Brain microvascular endothelial cell (primary cell): Measurements from ENCODE around the gene ZNF532.
"Not testable (repeated sequence)": the region's sequence is repeated elsewhere in the genome, so short reads cannot be mapped to it uniquely, and the experiment has no call there.

ENCODE experiments used
- DNase-seq: peaks from one replicate; pipeline ENCODE4 v3.0.0-alpha.2; 2020
- H3K27ac ChIP-seq: fragments of 250-450 bp; sonication (Bioruptor Pico); 2 replicates; pipeline ENCODE4 v1.5.1; 2020; ENCODE audit warnings: mild to moderate bottlenecking, moderate library complexity
- H3K27me3 ChIP-seq: fragments of 250-450 bp; sonication (Bioruptor Pico); replicated peaks from 2 replicates; pipeline ENCODE4 v1.5.1; 2020; ENCODE audit warnings: mild to moderate bottlenecking
- H3K36me3 ChIP-seq: fragments of 250-450 bp; sonication (Bioruptor Pico); replicated peaks from 2 replicates; pipeline ENCODE4 v1.5.1; 2020; ENCODE audit warnings: mild to moderate bottlenecking
- H3K4me3 ChIP-seq: 2 replicates; pipeline ENCODE4 v1.5.1; 2011; ENCODE audit warnings: low read depth, mild to moderate bottlenecking, control low read depth, low read length, moderate library complexity
- CTCF ChIP-seq: IDR thresholded peaks from 2 replicates; pipeline ENCODE4 v1.5.1; 2011; ENCODE audit warnings: low read depth, mild to moderate bottlenecking, moderate library complexity, low read length, control low read depth, inconsistent platforms; ENCODE audit errors: missing control alignments
- in situ Hi-C: cut with HindIII; loops from 2 replicates; pipeline ENCODE4 v1.10.0; 2017; ENCODE audit warnings: low sequenced_read_pairs, low pct_ligation_motif_present

ZNF532 gene

GRCh38 chr18:59022167-59022945 lies 157.7 kb downstream of the ZNF532 start:
- no peak for TF ChIP-seq CTCF
- in situ Hi-C loops, result no loop called here
- H3K27ac ChIP-seq, result no peak overlapping the region
- H3K27me3 ChIP-seq, result no peaks in the 10 kb centered on the region
- H3K4me3 ChIP-seq, result no peak overlapping the region
- H3K36me3 ChIP-seq, result no peaks in the 10 kb centered on the region
- DNase-seq, result no peak

- H3K27ac ChIP-seq, result no peak overlapping the region
- H3K36me3 ChIP-seq, result no peaks in the 10 kb centered on the region
- H3K27me3 ChIP-seq, result no peaks in the 10 kb centered on the region
- no peak overlapping the region for H3K4me3 ChIP-seq
- in situ Hi-C loops, result no loop called here
- no peak for TF ChIP-seq CTCF
- peak; percentile 44 for DNase-seq
Measured at GRCh38 chr18:59024829-59025228, 160.2 kb downstream of the ZNF532 start.

GRCh38 chr18:59025532-59025931 lies 160.9 kb downstream of the ZNF532 start:
- H3K27me3 ChIP-seq, H3K36me3 ChIP-seq, DNase-seq, in situ Hi-C loops, H3K27ac ChIP-seq, H3K4me3 ChIP-seq: not testable (repeated sequence)

DNA sequence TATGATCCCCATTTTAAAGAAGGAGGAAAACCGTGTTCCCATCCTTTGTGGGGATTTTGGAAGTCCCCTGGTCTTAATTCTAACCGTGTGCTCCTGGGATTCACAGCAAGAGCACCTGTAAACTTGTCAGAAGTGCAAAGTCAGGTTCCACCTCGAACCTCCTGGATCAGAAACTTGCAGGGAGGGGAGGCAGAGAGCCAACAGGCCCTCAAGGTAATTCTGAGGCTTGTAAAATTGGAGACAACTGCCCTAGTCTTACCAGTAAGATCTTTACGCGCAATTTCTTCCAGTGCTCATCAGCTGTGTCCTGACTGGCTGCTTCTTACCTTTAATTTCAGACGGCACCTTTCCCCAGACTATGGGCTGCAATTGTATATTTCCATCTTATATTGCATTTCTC lies 161.7 kb downstream of the ZNF532 start:
- no peak for TF ChIP-seq CTCF
- in situ Hi-C loops, result no loop called here

GRCh38 chr18:59026831-59027410 lies 162.2 kb downstream of the ZNF532 start:
- Histone ChIP-seq H3K27ac (no peak overlapping the region), H3K27me3 (no peaks in the 10 kb centered on the region), H3K36me3 (no peaks in the 10 kb centered on the region), H3K4me3 (no peak overlapping the region)
- TF ChIP-seq CTCF, result no peak
- in situ Hi-C loops, result no loop called here
- DNase-seq, result no peak

More for the DNA sequence above, 161.7 kb downstream of the ZNF532 start:
- no peak overlapping the region for H3K4me3 ChIP-seq
- no peaks in the 10 kb centered on the region for H3K36me3 ChIP-seq
- no peak for DNase-seq
- H3K27ac ChIP-seq, result no peak overlapping the region
- no peaks in the 10 kb centered on the region for H3K27me3 ChIP-seq

DNA sequence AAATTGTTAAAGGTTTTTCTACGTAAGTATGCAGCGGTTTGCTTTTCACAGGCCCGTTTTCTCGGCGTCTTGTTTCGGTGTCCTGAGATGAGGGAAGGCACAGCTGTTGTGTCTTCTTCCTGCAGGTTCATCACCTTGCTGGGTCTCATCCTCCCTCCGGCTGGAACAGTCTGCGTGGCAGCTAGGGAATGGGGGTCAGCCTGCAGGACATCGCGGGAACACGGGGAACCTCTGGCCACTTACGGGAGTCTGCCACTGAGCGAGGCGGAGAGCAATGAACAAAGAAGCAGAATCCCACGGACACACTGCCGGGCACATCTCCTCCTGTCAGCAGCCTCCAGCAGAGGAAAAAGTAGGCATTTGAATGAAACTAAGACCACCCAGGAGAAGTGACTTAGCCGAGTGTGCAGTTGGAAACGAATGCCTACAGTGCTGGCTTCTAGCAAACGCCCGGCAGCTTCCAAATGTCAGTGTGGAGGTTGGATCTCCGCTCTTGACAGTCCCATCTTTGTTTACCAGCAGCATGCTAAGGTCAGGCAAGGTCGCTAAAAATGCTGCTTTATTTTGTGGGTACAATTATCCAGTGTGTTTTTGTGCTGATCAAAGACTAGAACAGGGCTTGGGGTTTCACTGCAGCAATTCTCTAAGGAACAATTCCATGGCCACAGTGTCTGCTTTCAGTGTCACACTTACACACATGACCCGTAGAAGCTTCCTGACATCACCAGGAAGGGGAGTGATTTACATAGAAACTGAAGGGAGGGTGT lies 165.2 kb downstream of the ZNF532 start:
- Histone ChIP-seq H3K27ac (no peak overlapping the region), H3K36me3 (no peaks in the 10 kb centered on the region), H3K27me3 (no peaks in the 10 kb centered on the region), H3K4me3 (no peak overlapping the region)
- in situ Hi-C loops, result no loop called here
- TF ChIP-seq CTCF, result no peak
- DNase-seq, result no peak
